ENCODE measurements around the gene ITGB6. TPM values are rescaled to one million over a fixed set of nuclear protein-coding genes. Genes with fewer than 3 reads are reported as not detected.

ITGB6 gene
- total and polyA plus RNA-seq, 2 of the 4 experiments (the other 2 are of a cell fraction): under 0.01 TPM; not detected in 1

DNA sequence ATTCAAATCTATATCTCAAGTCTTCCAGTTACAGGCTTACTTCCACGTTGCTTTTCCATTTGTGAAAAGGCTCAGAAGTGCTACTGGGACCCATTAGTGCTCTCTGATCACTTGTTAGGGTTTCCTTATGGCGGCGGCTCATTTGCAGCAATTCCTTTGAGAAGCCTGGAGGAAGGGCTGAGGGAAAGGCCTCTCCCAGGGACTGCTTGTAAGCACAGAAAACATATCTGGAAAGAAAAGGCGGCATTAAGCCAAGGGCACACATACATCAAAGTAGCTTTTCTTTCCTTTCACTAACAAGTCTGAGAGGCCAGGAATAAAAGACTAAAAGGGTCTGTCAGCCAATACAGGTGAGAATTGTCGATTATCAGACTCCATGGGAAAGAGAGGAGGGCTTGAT, 39.4 kb upstream of the ITGB6 start:
- Histone ChIP-seq H3K9me3 (ENCODE audit: control insufficient read depth, insufficient read depth, low read length) (no peaks in the 10 kb centered on the region), H4K91ac (ENCODE audit: insufficient read depth, low read depth, low read length) (no peak overlapping the region), H2BK15ac (ENCODE audit: low read depth, low read length) (no peak overlapping the region), H2AFZ (replicated peaks; ENCODE audit: low read length, poor library complexity) (no peak overlapping the region), H3K14ac (replicated peaks; ENCODE audit: low read depth, low read length) (no peak overlapping the region), H3K27me3 (ENCODE audit: control insufficient read depth, insufficient read depth, low read length) (no peaks in the 10 kb centered on the region), H4K8ac (ENCODE audit: low read depth in 2 of 2, low read length in 2 of 2) (no peak overlapping the region), H4K20me1 (ENCODE audit: insufficient read depth, low read length) (no peaks in the 10 kb centered on the region), H3K56ac (ENCODE audit: extremely low read depth, insufficient read depth, low read length) (no peak overlapping the region), H3K9me1 (ENCODE audit: insufficient read depth, low read length) (no peaks in the 10 kb centered on the region), H3K4ac (ENCODE audit: low read depth, low read length) (no peak overlapping the region), H2BK120ac (ENCODE audit: low read depth, low read length) (no peak overlapping the region), H3K4me1 (ENCODE audit: control insufficient read depth, insufficient read depth, low read length) (peaks cover 7% of the 10 kb centered on the region), H3K27ac (ENCODE audit: insufficient read depth, low read length) (no peak overlapping the region), H2BK20ac (ENCODE audit: low read depth, low read length) (no peak overlapping the region), H4K5ac (ENCODE audit: low read depth, low read length) (no peak overlapping the region), H2AK5ac (ENCODE audit: low read depth, low read length) (no peak overlapping the region), H3K18ac (ENCODE audit: low read depth, low read length) (no peak overlapping the region), H3K4me3 (ENCODE audit: insufficient read depth, low read depth, low read length) (no peak overlapping the region), H2BK5ac (ENCODE audit: low read depth, low read length, poor library complexity, severe bottlenecking) (no peak overlapping the region), H2AK9ac (replicated peaks; ENCODE audit: low read depth, low read length, poor library complexity) (no peak overlapping the region), H3K9ac (ENCODE audit: low read depth, low read length) (no peak overlapping the region), H3K79me1 (ENCODE audit: low read depth in 1 of 2, low read length in 2 of 2) (no peaks in the 10 kb centered on the region), H3K36me3 (ENCODE audit: control insufficient read depth, insufficient read depth, low read length) (no peaks in the 10 kb centered on the region), H3K23ac (ENCODE audit: low read depth, low read length) (no peak overlapping the region), H3K4me2 (ENCODE audit: low read depth, low read length) (no peak overlapping the region)
- ATAC-seq (ENCODE audit: low read depth): no peak
- no TSS peak for BruUV-seq (replicated peaks)
- DNase-seq: no peak
- in situ Hi-C loops (cut with MboI; ENCODE audit: low sequenced_read_pairs) (no loop called here), dilution Hi-C loops (cut with HindIII; ENCODE audit: low sequenced_read_pairs, unreplicated experiment) (no loop called here), intact Hi-C loops (cut with micrococcal nuclease) (no loop called here)
- CTCF ChIA-PET: no interaction called here
- 80% methylated on average over 1 of the region's 5 CpGs; no CpG with 5 or more reads in 1 of the 2 experiments for WGBS, 2 experiments (ENCODE audit: extremely low coverage in 2 of 2, insufficient read length in 1 of 2)
- no peak for TF ChIP-seq CEBPB (IDR thresholded peaks at IDR 0.05; ENCODE audit: low read depth, low read length)
- no peak for TF ChIP-seq MXI1 (IDR thresholded peaks at IDR 0.05; ENCODE audit: borderline replicate concordance, low read depth, low read length)
- no peak for TF ChIP-seq FOS (IDR thresholded peaks at IDR 0.05; ENCODE audit: low read depth, low read length)
- no peak for TF ChIP-seq CHD1 (IDR thresholded peaks at IDR 0.05; ENCODE audit: low read depth, low read length)
- no peak for TF ChIP-seq NFE2L2 (IDR thresholded peaks at IDR 0.05; ENCODE audit: low read depth, low read length)
- no peak for TF ChIP-seq MAZ (IDR thresholded peaks at IDR 0.05; ENCODE audit: borderline replicate concordance, low read depth, low read length)
- TF ChIP-seq, protein P1, sequence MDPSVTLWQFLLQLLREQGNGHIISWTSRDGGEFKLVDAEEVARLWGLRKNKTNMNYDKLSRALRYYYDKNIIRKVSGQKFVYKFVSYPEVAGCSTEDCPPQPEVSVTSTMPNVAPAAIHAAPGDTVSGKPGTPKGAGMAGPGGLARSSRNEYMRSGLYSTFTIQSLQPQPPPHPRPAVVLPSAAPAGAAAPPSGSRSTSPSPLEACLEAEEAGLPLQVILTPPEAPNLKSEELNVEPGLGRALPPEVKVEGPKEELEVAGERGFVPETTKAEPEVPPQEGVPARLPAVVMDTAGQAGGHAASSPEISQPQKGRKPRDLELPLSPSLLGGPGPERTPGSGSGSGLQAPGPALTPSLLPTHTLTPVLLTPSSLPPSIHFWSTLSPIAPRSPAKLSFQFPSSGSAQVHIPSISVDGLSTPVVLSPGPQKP (IDR thresholded peaks at IDR 0.05; ENCODE audit: borderline replicate concordance, low read depth, low read length): no peak
- no peak for TF ChIP-seq RFX5 (IDR thresholded peaks at IDR 0.05; ENCODE audit: low read depth, low read length)
- no peak for TF ChIP-seq RCOR1 (IDR thresholded peaks at IDR 0.05; ENCODE audit: insufficient replicate concordance, low read length)
- TF ChIP-seq SMC3 (IDR thresholded peaks at IDR 0.05; ENCODE audit: low read depth, low read length): no peak
- no peak for TF ChIP-seq RAD21 (IDR thresholded peaks at IDR 0.05; ENCODE audit: low read length)
- TF ChIP-seq, protein P2, sequence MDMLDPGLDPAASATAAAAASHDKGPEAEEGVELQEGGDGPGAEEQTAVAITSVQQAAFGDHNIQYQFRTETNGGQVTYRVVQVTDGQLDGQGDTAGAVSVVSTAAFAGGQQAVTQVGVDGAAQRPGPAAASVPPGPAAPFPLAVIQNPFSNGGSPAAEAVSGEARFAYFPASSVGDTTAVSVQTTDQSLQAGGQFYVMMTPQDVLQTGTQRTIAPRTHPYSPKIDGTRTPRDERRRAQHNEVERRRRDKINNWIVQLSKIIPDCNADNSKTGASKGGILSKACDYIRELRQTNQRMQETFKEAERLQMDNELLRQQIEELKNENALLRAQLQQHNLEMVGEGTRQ (IDR thresholded peaks at IDR 0.05; ENCODE audit: low read depth, low read length): no peak
- POLR2A ChIA-PET (ENCODE audit: unreplicated experiment): no interaction called here
